PFSK-1 (cell line): ENCODE measurements around the gene SERINC5.

Experiments
- POLR2AphosphoS5 ChIP-seq: IDR thresholded peaks from 2 replicates; pipeline ENCODE4 v1.6.1; 2012; ENCODE audit warnings: low read depth, mild to moderate bottlenecking, control low read depth, low read length, moderate library complexity
- SIN3A ChIP-seq: IDR thresholded peaks from 2 replicates; pipeline ENCODE4 v1.6.1; 2012; ENCODE audit warnings: mild to moderate bottlenecking, low read length, moderate library complexity, borderline replicate concordance; ENCODE audit not compliant: insufficient read depth
- TAF1 ChIP-seq: IDR thresholded peaks from 2 replicates; pipeline ENCODE4 v1.6.1; 2012; ENCODE audit warnings: low read length, control low read depth, borderline replicate concordance; ENCODE audit not compliant: insufficient read depth
- TF ChIP-seq, protein P1 (sequence below), 2 experiments: IDR thresholded peaks; 2 replicates each; pipeline versions ENCODE4 v1.6.1 to v1.8.0; 2011 to 2012; ENCODE audit warnings: low read depth in 2 of 2, low read length in 2 of 2, control low read depth in 1 of 2, inconsistent platforms in 1 of 2, mild to moderate bottlenecking in 1 of 2, moderate library complexity in 1 of 2; ENCODE audit not compliant: insufficient read depth in 1 of 2

DNA sequence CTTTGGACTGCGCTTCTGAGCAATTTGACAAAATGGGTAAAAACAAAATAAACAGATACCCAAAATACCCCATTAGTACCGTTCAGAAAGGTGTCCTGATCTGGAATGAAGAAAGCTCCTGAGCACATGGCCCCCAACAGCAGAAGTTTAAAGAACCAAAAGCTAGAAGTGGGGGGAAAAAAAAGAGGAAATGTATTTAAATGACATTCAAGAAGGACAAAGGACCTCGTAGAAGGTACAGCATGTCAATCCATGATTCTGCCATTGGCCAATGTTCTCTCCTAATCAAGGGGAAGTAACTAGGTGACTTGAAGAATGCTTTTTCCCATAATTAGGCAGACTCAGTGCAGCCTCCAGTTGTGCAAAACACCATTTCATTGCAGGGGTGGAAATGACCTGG lies 78.6 kb downstream of the SERINC5 start:
- TF ChIP-seq, protein P1, sequence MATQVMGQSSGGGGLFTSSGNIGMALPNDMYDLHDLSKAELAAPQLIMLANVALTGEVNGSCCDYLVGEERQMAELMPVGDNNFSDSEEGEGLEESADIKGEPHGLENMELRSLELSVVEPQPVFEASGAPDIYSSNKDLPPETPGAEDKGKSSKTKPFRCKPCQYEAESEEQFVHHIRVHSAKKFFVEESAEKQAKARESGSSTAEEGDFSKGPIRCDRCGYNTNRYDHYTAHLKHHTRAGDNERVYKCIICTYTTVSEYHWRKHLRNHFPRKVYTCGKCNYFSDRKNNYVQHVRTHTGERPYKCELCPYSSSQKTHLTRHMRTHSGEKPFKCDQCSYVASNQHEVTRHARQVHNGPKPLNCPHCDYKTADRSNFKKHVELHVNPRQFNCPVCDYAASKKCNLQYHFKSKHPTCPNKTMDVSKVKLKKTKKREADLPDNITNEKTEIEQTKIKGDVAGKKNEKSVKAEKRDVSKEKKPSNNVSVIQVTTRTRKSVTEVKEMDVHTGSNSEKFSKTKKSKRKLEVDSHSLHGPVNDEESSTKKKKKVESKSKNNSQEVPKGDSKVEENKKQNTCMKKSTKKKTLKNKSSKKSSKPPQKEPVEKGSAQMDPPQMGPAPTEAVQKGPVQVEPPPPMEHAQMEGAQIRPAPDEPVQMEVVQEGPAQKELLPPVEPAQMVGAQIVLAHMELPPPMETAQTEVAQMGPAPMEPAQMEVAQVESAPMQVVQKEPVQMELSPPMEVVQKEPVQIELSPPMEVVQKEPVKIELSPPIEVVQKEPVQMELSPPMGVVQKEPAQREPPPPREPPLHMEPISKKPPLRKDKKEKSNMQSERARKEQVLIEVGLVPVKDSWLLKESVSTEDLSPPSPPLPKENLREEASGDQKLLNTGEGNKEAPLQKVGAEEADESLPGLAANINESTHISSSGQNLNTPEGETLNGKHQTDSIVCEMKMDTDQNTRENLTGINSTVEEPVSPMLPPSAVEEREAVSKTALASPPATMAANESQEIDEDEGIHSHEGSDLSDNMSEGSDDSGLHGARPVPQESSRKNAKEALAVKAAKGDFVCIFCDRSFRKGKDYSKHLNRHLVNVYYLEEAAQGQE (IDR thresholded peaks at IDR 0.05; ENCODE audit: insufficient read depth in 1 of 2, low read depth in 2 of 2, low read length in 2 of 2) = no peak
- no peak for TF ChIP-seq TAF1
- TF ChIP-seq POLR2AphosphoS5 = no peak
- no peak for TF ChIP-seq SIN3A
